ENCODE results near the gene PKD1L1. TPM values are rescaled to one million over a fixed set of nuclear protein-coding genes. Genes with fewer than 3 reads are reported as not detected.
"Not testable (repeated sequence)": the region's sequence is repeated elsewhere in the genome, so short reads cannot be mapped to it uniquely, and the experiment has no call there.

PKD1L1 gene
- total and polyA plus RNA-seq, 2 donors (not counting 1 experiment from before 2014, with no cell fraction given) = 0.59 to 0.70 TPM

DNA sequence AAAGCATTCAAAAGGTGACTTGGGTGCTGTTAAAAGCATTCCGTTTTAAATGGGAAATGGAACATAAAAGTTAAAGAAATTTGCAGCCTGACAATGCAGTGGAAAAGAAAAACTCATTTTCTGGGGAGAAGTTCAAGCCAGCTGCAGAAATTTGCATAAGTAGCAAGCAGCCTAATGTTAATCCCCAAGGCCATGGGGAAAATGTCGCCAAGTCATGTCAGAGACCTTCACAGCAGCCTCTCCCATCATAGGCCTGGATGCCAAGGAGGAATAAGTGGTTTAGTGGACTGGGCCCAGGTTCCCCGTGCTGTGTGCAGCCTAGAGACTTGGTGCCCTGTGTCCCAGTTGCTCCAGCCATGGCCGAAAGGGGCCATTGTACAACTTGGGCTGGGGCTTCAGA is 154.2 kb downstream of the PKD1L1 start:
- ChIA-PET POLR2A (no interaction called here), CTCF (interaction anchor here (1.2 kb wide), 1 partner anchor 528 kb away, joined by 4 read pairs; no protein-coding TSS in a partner anchor)
- Mint-ChIP-seq H3K27me3 (no peaks in the 10 kb centered on the region), H3K4me3 (no peak overlapping the region), H3K9me3 (ENCODE audit: insufficient read depth) (no peaks in the 10 kb centered on the region), H3K27ac (no peak overlapping the region), H3K4me1 (peaks cover 9% of the 10 kb centered on the region)
- Histone ChIP-seq H2AFZ (ENCODE audit: insufficient read depth, low read depth, low read length, poor library complexity, severe bottlenecking) (no peak overlapping the region), H3K4me1 (ENCODE audit: control insufficient read depth in 2 of 2, insufficient read depth in 2 of 2, low read length in 2 of 2) (no peaks in the 10 kb centered on the region), H3K4me2 (replicated peaks; ENCODE audit: low read depth, low read length, poor library complexity, severe bottlenecking) (no peak overlapping the region), H3K27ac (ENCODE audit: low read length in 2 of 2) (no peak overlapping the region), H3K4me3 (ENCODE audit: control extremely low read depth in 1 of 5, extremely low read depth in 1 of 5, insufficient read depth in 1 of 5, low read depth in 2 of 5, low read length in 4 of 5) (no peak overlapping the region), H3K79me2 (ENCODE audit: control insufficient read depth, insufficient read depth, low read length) (no peaks in the 10 kb centered on the region), H3K9ac (ENCODE audit: low read length) (no peak overlapping the region), H3K9me3 (ENCODE audit: control extremely low read depth in 1 of 3, control insufficient read depth in 2 of 3, insufficient read depth in 1 of 3, low read length in 2 of 3) (no peaks in the 10 kb centered on the region), H3K27me3 (replicated peaks in 1 of 4; ENCODE audit: control extremely low read depth in 1 of 4, control insufficient read depth in 3 of 4, insufficient read depth in 4 of 4, low read length in 3 of 4) (no peaks in the 10 kb centered on the region), H3K36me3 (replicated peaks in 1 of 2; ENCODE audit: control extremely low read depth in 1 of 2, control insufficient read depth in 1 of 2, extremely low read depth in 1 of 2, insufficient read depth in 2 of 2, low read length in 1 of 2) (no peaks in the 10 kb centered on the region), H4K20me1 (ENCODE audit: control insufficient read depth, insufficient read depth, low read length, poor library complexity, severe bottlenecking) (no peaks in the 10 kb centered on the region)
- WGBS (ENCODE audit: insufficient coverage) = 57% methylated on average over 3 of the region's 4 CpGs
- ATAC-seq (ENCODE audit: low read depth) (no peak), DNase-seq (no peak)
- intact Hi-C loops (cut with micrococcal nuclease) = no loop called here
- no peak for TF ChIP-seq EZH2 (IDR thresholded peaks at IDR 0.05; ENCODE audit: borderline replicate concordance, insufficient read depth, low read depth, low read length, poor library complexity, severe bottlenecking)
- TF ChIP-seq, protein P1, sequence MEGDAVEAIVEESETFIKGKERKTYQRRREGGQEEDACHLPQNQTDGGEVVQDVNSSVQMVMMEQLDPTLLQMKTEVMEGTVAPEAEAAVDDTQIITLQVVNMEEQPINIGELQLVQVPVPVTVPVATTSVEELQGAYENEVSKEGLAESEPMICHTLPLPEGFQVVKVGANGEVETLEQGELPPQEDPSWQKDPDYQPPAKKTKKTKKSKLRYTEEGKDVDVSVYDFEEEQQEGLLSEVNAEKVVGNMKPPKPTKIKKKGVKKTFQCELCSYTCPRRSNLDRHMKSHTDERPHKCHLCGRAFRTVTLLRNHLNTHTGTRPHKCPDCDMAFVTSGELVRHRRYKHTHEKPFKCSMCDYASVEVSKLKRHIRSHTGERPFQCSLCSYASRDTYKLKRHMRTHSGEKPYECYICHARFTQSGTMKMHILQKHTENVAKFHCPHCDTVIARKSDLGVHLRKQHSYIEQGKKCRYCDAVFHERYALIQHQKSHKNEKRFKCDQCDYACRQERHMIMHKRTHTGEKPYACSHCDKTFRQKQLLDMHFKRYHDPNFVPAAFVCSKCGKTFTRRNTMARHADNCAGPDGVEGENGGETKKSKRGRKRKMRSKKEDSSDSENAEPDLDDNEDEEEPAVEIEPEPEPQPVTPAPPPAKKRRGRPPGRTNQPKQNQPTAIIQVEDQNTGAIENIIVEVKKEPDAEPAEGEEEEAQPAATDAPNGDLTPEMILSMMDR (IDR thresholded peaks at IDR 0.05) = no peak

DNA sequence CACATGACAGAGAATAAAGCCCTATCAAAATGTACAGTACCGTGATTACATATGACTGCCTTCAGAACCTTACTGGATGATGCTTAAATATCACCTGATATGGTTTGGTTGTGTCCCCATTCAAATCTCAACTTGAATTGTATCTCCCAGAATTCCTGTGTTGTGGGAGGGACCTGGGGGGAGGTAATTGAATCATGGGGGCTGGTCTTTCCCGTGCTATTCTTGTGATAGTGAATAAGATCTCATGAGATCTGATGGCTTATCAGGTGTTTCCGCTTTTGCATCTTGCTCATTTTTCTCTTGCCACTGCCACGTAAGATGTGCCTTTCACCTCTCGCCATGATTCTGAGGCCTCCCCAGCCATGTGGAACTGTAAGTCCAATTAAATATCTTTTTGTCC is 155.1 kb downstream of the PKD1L1 start:
- H3K27ac ChIP-seq (ENCODE audit: low read length in 2 of 2); H3K4me1 Mint-ChIP-seq; H2AFZ ChIP-seq (ENCODE audit: insufficient read depth, low read depth, low read length, poor library complexity, severe bottlenecking); H3K4me1 ChIP-seq (ENCODE audit: control insufficient read depth in 2 of 2, insufficient read depth in 2 of 2, low read length in 2 of 2); H4K20me1 ChIP-seq (ENCODE audit: control insufficient read depth, insufficient read depth, low read length, poor library complexity, severe bottlenecking); intact Hi-C loops (cut with micrococcal nuclease); H3K9me3 Mint-ChIP-seq (ENCODE audit: insufficient read depth); H3K9me3 ChIP-seq (ENCODE audit: control extremely low read depth in 1 of 3, control insufficient read depth in 2 of 3, insufficient read depth in 1 of 3, low read length in 2 of 3); H3K27me3 Mint-ChIP-seq; H3K4me2 ChIP-seq (replicated peaks; ENCODE audit: low read depth, low read length, poor library complexity, severe bottlenecking); ATAC-seq (ENCODE audit: low read depth); H3K4me3 ChIP-seq (ENCODE audit: control extremely low read depth in 1 of 5, extremely low read depth in 1 of 5, insufficient read depth in 1 of 5, low read depth in 2 of 5, low read length in 4 of 5); H3K36me3 ChIP-seq (replicated peaks in 1 of 2; ENCODE audit: control extremely low read depth in 1 of 2, control insufficient read depth in 1 of 2, extremely low read depth in 1 of 2, insufficient read depth in 2 of 2, low read length in 1 of 2); H3K27ac Mint-ChIP-seq; DNase-seq; H3K4me3 Mint-ChIP-seq; POLR2A ChIA-PET; CTCF ChIA-PET; H3K79me2 ChIP-seq (ENCODE audit: control insufficient read depth, insufficient read depth, low read length); H3K27me3 ChIP-seq (replicated peaks in 1 of 4; ENCODE audit: control extremely low read depth in 1 of 4, control insufficient read depth in 3 of 4, insufficient read depth in 4 of 4, low read length in 3 of 4); H3K9ac ChIP-seq (ENCODE audit: low read length): not testable (repeated sequence)
- WGBS (ENCODE audit: insufficient coverage) = 100% methylated on average over 1 of the region's 5 CpGs

Data from B cell (primary cell).